ENCODE data around the gene ZNF385D.

DNA sequence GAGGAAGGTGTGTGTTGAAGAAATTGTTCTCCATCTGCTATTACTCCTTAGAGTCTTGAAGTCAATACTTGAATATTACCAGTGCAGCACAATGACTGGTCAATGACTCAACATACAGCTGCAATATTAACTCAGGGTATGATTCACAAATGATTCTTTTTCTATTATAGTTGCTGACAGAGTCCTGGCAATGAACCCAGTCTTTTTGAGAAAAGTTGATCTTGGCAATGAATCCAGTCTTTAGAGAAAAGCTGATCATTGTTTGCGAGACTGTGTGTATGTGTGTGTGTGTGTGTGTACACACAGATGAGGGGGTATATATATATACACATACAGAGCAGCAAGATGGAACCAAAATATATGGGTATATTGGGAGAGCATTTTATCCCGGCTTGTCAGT is 315.1 kb downstream of the ZNF385D start:
- TF ChIP-seq, protein P1, sequence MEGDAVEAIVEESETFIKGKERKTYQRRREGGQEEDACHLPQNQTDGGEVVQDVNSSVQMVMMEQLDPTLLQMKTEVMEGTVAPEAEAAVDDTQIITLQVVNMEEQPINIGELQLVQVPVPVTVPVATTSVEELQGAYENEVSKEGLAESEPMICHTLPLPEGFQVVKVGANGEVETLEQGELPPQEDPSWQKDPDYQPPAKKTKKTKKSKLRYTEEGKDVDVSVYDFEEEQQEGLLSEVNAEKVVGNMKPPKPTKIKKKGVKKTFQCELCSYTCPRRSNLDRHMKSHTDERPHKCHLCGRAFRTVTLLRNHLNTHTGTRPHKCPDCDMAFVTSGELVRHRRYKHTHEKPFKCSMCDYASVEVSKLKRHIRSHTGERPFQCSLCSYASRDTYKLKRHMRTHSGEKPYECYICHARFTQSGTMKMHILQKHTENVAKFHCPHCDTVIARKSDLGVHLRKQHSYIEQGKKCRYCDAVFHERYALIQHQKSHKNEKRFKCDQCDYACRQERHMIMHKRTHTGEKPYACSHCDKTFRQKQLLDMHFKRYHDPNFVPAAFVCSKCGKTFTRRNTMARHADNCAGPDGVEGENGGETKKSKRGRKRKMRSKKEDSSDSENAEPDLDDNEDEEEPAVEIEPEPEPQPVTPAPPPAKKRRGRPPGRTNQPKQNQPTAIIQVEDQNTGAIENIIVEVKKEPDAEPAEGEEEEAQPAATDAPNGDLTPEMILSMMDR (IDR thresholded peaks at IDR 0.05), result no peak
- TF ChIP-seq POLR2AphosphoS5 (IDR thresholded peaks at IDR 0.05), result no peak
